ENCODE data around the gene DNAAF9. TPM values are rescaled to one million over a fixed set of nuclear protein-coding genes. Genes with fewer than 3 reads are reported as not detected.

Gene DNAAF9
- total RNA-seq, 2 donors from 2014 or later = 1.2 to 4.0 TPM

DNA sequence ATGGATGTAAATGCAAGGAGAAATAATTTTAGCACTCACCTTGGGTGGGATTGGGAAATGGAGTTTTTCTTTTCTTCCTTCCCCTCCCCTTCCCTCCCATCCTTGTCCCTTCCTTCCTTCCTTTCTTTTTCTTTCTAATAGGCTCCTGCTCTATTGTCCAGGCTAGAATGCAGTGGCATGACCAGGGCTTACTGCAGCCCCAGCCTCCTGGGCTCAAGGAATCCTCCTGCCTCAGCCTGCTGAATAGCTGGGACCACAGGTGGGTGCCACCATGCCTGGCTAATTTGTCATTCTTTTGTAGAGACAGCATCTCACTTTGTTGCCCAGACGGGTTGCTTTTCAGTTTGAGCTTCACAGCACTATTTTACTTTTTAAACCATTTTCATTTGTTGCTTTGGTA, 41.9 kb upstream of the DNAAF9 start:
- DNase-seq = no peak
- Histone ChIP-seq H3K36me3 (no peaks in the 10 kb centered on the region), H3K9me3 (no peaks in the 10 kb centered on the region), H3K4me3 (no peak overlapping the region), H3K27me3 (peaks cover 3% of the 10 kb centered on the region), H3K9ac (ENCODE audit: low read depth in 2 of 2, low read length in 2 of 2) (no peak overlapping the region), H3K27ac (no peak overlapping the region), H3K4me1 (no peaks in the 10 kb centered on the region)
- intact Hi-C loops (cut with DNase I) = no loop called here
- TF ChIP-seq, protein P1, sequence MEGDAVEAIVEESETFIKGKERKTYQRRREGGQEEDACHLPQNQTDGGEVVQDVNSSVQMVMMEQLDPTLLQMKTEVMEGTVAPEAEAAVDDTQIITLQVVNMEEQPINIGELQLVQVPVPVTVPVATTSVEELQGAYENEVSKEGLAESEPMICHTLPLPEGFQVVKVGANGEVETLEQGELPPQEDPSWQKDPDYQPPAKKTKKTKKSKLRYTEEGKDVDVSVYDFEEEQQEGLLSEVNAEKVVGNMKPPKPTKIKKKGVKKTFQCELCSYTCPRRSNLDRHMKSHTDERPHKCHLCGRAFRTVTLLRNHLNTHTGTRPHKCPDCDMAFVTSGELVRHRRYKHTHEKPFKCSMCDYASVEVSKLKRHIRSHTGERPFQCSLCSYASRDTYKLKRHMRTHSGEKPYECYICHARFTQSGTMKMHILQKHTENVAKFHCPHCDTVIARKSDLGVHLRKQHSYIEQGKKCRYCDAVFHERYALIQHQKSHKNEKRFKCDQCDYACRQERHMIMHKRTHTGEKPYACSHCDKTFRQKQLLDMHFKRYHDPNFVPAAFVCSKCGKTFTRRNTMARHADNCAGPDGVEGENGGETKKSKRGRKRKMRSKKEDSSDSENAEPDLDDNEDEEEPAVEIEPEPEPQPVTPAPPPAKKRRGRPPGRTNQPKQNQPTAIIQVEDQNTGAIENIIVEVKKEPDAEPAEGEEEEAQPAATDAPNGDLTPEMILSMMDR (IDR thresholded peaks at IDR 0.05) = no peak

DNA sequence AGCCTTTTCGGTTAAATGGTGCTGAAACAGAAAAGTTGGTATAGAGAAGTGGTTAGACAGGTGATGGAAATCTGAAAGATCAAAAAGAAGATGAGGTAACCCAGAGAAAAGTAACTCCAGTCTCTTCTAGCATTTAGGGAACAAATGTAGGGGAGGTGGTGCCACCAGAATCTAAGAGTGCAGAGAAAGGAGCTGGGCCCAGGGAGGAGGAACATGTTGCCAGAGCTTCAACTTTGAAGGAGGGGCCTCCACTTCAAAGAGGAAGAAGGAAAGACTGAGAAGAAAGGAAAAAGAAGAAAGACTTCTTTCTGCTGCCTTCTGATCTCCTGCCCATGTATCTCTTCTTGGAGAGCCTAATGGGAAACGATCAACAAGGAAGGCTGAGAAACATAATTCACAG, 39.9 kb upstream of the DNAAF9 start:
- H3K36me3 ChIP-seq = no peaks in the 10 kb centered on the region
- no peaks in the 10 kb centered on the region for H3K4me1 ChIP-seq
- H3K27ac ChIP-seq = no peak overlapping the region
- DNase-seq = no peak
- intact Hi-C loops (cut with DNase I) = no loop called here
- no peak overlapping the region for H3K9ac ChIP-seq (ENCODE audit: low read depth in 2 of 2, low read length in 2 of 2)
- H3K9me3 ChIP-seq = no peaks in the 10 kb centered on the region
- TF ChIP-seq, protein P1 (IDR thresholded peaks at IDR 0.05) = no peak
- peaks cover 3% of the 10 kb centered on the region for H3K27me3 ChIP-seq
- H3K4me3 ChIP-seq = no peak overlapping the region

DNA sequence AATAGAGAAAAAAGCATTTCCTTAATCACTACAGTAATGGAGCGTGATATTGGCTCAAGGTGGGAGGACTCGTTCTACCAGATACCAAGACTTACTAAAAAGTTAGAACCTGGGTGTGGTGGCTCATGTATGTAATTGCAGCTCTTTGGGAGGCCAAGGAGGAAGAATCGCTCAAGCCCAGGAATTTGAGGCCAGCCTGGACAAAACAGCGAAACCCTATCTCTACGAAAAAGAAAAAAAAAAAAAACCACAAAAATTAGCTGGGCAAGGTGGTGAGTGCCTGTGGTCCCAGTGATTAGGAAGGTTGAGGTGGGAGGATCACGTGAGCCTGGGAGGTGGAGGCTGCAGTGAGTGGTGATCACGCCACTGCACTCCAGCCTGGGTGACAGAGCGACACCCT, 39.3 kb upstream of the DNAAF9 start:
- no peak for DNase-seq
- peaks cover 3% of the 10 kb centered on the region for H3K27me3 ChIP-seq
- no peak overlapping the region for H3K4me3 ChIP-seq
- no peak overlapping the region for H3K9ac ChIP-seq (ENCODE audit: low read depth in 2 of 2, low read length in 2 of 2)
- no peaks in the 10 kb centered on the region for H3K9me3 ChIP-seq
- intact Hi-C loops (cut with DNase I) = no loop called here
- TF ChIP-seq, protein P1 (IDR thresholded peaks at IDR 0.05) = no peak
- no peaks in the 10 kb centered on the region for H3K4me1 ChIP-seq
- H3K36me3 ChIP-seq = no peaks in the 10 kb centered on the region
- no peak overlapping the region for H3K27ac ChIP-seq

DNA sequence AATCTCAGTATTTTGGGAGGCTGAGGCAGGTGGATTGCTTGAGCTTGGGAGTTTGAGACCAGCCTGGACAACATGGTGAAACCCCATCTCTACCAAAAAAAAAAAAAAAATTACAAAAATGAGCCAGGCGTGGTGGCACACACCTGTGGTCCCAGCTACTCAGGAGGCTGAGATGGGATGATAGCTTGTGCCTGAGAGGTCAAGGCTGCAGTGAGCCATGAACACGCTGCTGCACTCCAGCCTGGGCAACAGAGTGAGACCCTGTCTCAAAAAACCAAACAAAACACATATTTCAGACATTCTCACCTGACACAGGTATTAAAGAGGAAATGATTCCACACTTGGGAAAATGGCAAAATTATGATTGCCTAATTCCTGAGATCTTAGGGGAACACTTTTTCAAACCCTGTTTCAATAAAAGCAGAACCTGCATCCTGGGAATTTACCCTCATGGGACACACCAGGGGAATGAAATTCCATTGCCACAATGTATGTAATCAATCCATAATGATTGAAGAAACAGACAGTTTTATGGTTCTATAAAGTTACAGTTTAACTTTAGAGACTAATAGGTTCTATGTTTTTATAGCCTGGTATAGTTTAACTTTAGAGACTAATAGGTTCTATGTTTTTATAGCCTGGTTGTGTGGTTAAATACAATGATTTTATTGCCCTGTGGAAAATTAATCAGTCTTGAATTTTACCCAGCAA, 29.6 kb upstream of the DNAAF9 start:
- intact Hi-C loops (cut with DNase I) = no loop called here
- no peaks in the 10 kb centered on the region for H3K9me3 ChIP-seq
- H3K4me3 ChIP-seq = no peak overlapping the region
- no peak overlapping the region for H3K27ac ChIP-seq
- peaks cover 18% of the 10 kb centered on the region for H3K27me3 ChIP-seq
- no peaks in the 10 kb centered on the region for H3K36me3 ChIP-seq
- peaks cover 5% of the 10 kb centered on the region for H3K4me1 ChIP-seq
- TF ChIP-seq, protein P1 (IDR thresholded peaks at IDR 0.05) = no peak
- no peak overlapping the region for H3K9ac ChIP-seq (ENCODE audit: low read depth in 2 of 2, low read length in 2 of 2)
- no peak for DNase-seq

DNA sequence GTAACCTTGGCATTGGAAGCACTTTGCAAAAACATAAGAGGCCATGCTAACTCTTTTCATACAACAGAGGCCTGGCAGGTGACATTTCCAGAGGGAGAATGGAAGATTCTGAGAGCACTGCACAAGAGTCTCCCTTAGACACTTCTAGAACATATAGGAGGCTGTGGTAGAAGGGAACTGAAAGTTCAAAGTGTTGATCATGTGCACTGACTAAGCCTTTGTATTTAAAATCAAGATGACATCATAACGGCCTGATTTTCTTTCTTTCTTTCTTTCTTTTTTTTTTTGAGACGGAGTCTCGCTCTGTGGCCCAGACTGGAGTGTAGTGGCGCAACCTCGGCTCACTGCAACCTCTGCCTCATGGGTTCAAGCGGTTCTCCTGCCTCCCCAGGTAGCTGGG, 26.8 kb upstream of the DNAAF9 start:
- peaks cover 5% of the 10 kb centered on the region for H3K4me1 ChIP-seq
- H3K9me3 ChIP-seq = no peaks in the 10 kb centered on the region
- TF ChIP-seq, protein P1 (IDR thresholded peaks at IDR 0.05) = no peak
- H3K36me3 ChIP-seq = no peaks in the 10 kb centered on the region
- DNase-seq = no peak
- peaks cover 21% of the 10 kb centered on the region for H3K27me3 ChIP-seq
- no peak overlapping the region for H3K9ac ChIP-seq (ENCODE audit: low read depth in 2 of 2, low read length in 2 of 2)
- H3K27ac ChIP-seq = no peak overlapping the region
- intact Hi-C loops (cut with DNase I) = no loop called here
- no peak overlapping the region for H3K4me3 ChIP-seq
